ENCODE results near the gene VAC14.

VAC14 gene

DNA sequence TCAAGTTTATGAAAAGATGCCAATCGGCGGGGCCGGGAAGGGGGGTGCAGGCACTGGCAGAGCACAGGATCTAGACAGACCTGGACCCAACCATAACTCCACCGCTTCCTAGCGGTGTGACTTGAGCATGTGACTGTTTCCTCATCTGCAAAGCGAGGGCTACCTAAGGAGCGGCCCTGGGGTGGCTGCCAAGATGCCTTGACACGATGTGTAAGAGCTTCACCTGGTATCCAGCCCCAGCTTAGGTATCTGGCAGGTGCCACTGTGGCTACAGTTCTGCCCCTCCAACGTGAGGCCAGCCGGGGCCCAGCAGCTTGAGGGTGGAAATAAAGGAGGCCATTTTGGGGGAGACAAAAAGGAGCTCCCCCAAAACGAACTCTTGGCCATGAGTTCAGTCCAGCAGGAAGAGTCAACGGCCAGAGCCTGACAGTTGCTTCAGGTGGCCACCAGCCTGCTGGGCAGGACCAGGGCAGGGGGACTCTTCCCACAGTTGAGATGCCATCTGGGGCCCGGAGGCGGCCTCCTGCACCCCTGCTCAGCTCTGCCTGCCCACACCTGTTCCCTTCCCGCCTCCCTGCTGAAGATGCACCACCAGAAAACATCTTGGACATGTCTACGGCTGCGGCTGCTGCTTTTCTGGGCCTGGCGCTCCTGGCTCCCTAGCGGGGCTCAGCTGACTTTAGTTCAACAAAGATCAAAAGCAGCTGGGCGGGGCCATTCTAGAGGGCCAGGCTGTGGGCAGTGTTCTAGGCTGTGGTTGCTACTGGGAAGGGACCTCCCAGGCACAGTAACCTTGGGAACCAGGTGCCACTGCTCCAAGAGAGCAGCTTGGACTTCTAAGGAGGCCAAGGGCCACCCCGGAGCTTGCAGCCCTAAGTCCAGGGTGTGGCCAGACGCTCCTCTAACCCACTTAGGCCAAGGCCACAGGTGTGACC, 111.7 kb downstream of the VAC14 start:
- Histone ChIP-seq H3K4me3 (ENCODE audit: low read depth, low read length) (no peak overlapping the region), H3K27me3 (no peaks in the 10 kb centered on the region), H3K4me1 (peaks cover 55% of the 10 kb centered on the region), H3K9me3 (no peaks in the 10 kb centered on the region), H3K36me3 (no peaks in the 10 kb centered on the region)
- TF ChIP-seq, protein P1, sequence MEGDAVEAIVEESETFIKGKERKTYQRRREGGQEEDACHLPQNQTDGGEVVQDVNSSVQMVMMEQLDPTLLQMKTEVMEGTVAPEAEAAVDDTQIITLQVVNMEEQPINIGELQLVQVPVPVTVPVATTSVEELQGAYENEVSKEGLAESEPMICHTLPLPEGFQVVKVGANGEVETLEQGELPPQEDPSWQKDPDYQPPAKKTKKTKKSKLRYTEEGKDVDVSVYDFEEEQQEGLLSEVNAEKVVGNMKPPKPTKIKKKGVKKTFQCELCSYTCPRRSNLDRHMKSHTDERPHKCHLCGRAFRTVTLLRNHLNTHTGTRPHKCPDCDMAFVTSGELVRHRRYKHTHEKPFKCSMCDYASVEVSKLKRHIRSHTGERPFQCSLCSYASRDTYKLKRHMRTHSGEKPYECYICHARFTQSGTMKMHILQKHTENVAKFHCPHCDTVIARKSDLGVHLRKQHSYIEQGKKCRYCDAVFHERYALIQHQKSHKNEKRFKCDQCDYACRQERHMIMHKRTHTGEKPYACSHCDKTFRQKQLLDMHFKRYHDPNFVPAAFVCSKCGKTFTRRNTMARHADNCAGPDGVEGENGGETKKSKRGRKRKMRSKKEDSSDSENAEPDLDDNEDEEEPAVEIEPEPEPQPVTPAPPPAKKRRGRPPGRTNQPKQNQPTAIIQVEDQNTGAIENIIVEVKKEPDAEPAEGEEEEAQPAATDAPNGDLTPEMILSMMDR (IDR thresholded peaks at IDR 0.05; ENCODE audit: low read depth, low read length), result no peak
- no peak for DNase-seq

DNA sequence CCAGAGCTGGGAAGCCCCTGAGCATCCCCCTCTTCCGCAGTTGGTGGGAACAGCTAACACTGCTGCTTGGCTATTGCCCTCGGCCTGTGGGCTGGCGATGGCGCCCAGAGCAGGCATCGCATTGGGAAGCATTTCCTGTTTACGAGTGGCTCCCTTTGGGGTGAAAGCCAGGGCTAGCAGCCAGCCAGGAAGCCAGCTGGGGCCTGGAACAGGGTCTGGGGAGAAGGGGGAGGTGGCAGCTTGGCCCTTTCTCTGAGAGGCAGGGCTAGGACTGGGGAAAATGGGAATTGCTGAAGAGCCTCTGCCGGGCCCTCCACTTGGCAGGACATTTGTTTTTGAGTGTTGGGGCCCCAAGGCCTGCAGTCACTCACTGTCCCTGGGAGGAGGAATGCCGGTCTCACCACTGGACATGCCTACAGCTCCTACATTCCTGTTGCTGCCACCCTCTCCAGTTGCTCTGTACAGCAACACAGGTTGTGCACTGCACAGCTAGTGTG, 112.7 kb downstream of the VAC14 start:
- Histone ChIP-seq H3K27me3 (no peaks in the 10 kb centered on the region), H3K36me3 (peaks cover 3% of the 10 kb centered on the region; the same call in 1 of the 2 replicates), H3K4me3 (ENCODE audit: low read depth, low read length) (no peak overlapping the region), H3K9me3 (no peaks in the 10 kb centered on the region), H3K4me1 (peaks cover 45% of the 10 kb centered on the region)
- TF ChIP-seq, protein P1 (IDR thresholded peaks at IDR 0.05; ENCODE audit: low read depth, low read length), result no peak
- DNase-seq, result peak; percentile 61

DNA sequence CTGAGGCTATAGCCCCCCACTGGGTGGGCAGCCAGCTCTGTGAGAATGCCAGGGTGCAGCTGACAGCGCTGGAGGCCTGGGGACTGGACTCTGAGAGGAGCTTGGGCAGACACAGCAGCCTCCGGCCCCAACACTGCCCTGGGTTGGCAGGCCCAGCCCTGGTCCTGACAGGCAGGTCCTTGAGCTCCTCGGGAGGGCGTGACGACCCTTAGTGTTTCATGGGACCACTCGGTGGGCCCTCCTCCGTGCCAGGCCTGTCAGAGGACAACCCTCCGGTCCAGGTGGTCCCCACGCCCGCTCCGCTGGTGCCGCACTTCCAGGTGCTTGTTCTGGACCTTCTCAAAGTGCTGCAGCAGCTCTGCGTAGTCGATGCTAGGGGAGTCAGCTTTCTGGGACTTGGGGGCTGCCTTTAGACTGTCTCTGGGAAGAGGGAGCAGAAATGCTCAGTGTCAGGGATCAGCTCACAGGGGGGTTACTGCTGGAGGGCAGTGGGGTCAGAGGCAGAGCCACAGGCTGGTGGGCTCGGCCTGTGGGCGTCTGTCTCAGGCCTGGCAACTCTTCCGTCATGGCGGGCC, 113.2 kb downstream of the VAC14 start:
- TF ChIP-seq, protein P1 (IDR thresholded peaks at IDR 0.05; ENCODE audit: low read depth, low read length), result no peak
- peaks cover 40% of the 10 kb centered on the region for H3K4me1 ChIP-seq

DNA sequence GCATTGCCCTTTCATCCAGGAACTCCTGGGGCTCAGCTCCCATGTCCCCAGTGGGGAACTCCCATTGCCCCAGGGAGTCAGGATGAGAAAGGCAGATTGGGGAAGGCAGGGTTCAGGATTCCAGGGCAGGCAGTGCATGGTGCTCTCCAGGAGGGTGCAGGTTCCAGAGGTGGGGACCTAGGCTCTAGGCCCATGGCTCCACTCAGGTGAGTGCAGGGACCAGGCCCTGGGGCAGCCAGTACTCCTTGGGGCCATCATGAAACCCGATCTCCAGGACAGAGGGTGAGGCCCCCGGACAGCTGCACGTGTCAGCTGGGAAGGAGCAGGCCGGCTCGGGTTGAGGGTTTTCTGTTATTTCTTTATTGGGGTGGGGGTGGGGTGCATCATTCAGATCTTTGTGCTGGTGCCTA, 113.9 kb downstream of the VAC14 start:
- peaks cover 3% of the 10 kb centered on the region; the same call in 1 of the 2 replicates for H3K36me3 ChIP-seq
- no peak overlapping the region for H3K4me3 ChIP-seq (ENCODE audit: low read depth, low read length)
- H3K9me3 ChIP-seq, result no peaks in the 10 kb centered on the region
- peaks cover 33% of the 10 kb centered on the region for H3K4me1 ChIP-seq
- DNase-seq, result no peak
- TF ChIP-seq, protein P1 (IDR thresholded peaks at IDR 0.05; ENCODE audit: low read depth, low read length), result no peak
- no peaks in the 10 kb centered on the region for H3K27me3 ChIP-seq

More for the DNA sequence above, 113.2 kb downstream of the VAC14 start:
- Histone ChIP-seq H3K36me3 (peaks cover 3% of the 10 kb centered on the region; the same call in 1 of the 2 replicates), H3K27me3 (no peaks in the 10 kb centered on the region), H3K9me3 (no peaks in the 10 kb centered on the region), H3K4me3 (ENCODE audit: low read depth, low read length) (no peak overlapping the region)
- no peak for DNase-seq

DNA sequence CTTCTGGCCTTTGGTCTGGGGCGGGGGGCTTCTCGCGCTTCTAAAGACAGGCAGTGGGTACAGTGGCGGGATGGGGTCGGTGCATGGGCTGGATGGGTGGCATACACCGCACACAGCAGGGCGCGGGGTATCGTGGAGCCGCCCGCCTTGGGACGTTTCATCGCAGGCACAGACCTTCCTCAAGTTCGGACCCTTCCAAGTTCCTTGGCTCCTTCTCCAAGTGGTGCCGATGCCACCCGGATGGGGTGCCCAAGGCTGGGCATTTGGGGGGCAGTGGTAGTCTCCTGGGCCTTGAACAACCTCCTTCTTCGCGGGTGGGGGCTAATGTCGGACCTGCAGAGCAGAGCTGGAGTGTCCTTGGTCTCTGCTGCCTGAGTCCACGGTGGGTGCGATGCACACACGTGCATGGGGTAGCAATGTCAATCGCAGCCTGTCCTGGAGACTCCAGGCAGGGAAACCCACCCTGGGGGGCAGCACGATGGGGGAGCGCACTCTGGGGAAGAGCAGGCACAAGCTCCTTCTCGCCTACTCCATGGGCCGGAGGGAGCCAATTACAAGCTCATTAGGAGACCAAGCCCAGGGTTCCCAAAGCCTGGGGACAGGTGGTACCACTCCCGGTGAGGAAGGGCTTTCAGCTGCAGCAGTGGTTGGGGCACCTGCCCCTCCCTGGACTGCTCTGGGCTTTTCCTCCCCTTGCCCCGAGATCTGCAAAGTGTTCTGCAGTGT, 114.4 kb downstream of the VAC14 start:
- no peak for DNase-seq
- TF ChIP-seq, protein P1 (IDR thresholded peaks at IDR 0.05; ENCODE audit: low read depth, low read length), result no peak
- Histone ChIP-seq H3K36me3 (peaks cover 3% of the 10 kb centered on the region; the same call in 1 of the 2 replicates), H3K4me3 (ENCODE audit: low read depth, low read length) (peak overlapping the region; percentile 37; the same call in 1 of the 2 replicates), H3K9me3 (no peaks in the 10 kb centered on the region), H3K4me1 (peaks cover 30% of the 10 kb centered on the region), H3K27me3 (no peaks in the 10 kb centered on the region)

Data from BE2C (cell line).